GM19324 (cell line): Measurements from ENCODE around the gene ZMYND8.
"Not testable (repeated sequence)": the region's sequence is repeated elsewhere in the genome, so short reads cannot be mapped to it uniquely, and the experiment has no call there.

Experiments used
- ATAC-seq: cut with Tn5 transposase; IDR thresholded peaks from one replicate; pipeline ENCODE4 v1.9.1; 2021; ENCODE audit warnings: mild to moderate bottlenecking, moderate library complexity; ENCODE audit not compliant: unreplicated experiment, low FRiP score

The ZMYND8 gene

GRCh38 chr20:47212606-47213207 is 143.8 kb downstream of the ZMYND8 start:
- no peak for ATAC-seq

DNA sequence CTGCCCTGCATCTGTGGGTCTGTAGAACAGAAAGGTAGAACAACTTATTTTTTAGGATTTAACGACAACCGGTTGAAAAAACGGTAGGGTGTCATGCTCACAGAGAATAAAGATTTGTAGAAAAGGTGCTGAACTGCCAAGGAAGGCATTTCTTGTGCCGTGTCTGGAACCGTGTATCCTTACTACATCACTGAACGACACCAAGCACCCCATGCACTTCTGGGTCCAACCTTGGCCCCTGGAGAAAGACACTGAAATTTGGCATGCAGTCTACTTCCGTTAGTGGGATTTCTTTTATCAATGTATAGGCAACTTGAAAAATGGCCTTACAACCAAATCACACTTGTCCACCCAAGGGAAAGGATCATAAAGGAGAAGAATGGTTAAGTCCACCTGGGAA is 145.5 kb downstream of the ZMYND8 start:
- no peak for ATAC-seq

DNA sequence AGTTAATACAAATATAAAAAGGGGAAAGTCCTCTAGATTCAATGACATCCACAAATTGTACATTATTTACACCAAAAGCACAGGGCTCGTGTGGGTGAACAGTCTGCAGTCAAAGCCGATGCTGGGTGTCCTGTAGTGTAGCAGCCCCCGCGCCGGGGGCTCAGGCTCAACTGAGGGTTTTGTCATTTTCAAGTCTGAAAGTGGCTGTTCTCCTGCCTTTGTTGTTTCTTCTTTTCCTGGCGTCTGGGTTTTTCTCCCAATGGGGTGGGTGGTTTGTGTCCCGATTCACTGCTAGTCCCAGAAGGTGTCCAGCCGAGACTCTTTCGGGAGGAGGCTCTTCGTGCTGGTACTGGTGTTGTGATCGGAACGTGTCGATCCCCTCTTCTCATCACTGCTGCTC is 146.0 kb downstream of the ZMYND8 start:
- ATAC-seq = no peak

DNA sequence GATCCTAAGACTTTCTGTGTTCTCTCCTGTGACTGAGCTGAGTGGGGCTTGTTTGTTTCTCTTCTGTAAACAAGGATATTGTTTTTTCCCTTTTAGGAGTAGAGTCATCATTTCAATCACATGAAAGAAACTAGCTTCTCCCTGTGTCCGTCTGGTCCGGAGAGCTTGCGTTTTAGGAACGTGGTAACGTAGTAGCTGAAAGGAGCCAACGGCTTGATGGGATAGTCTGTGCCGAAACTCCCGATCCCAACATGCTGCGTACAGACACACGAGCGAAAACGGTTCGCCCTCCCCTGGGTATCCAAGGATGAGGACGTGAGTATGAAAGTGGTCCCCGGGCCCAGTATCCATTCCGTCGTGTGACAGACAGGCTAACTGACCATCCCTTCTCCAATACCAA is 146.5 kb downstream of the ZMYND8 start:
- no peak for ATAC-seq

GRCh38 chr20:47208534-47209174 is 147.8 kb downstream of the ZMYND8 start:
- no peak for ATAC-seq

- no peak for ATAC-seq
Observed at GRCh38 chr20:47206962-47207641, 149.4 kb downstream of the ZMYND8 start.

DNA sequence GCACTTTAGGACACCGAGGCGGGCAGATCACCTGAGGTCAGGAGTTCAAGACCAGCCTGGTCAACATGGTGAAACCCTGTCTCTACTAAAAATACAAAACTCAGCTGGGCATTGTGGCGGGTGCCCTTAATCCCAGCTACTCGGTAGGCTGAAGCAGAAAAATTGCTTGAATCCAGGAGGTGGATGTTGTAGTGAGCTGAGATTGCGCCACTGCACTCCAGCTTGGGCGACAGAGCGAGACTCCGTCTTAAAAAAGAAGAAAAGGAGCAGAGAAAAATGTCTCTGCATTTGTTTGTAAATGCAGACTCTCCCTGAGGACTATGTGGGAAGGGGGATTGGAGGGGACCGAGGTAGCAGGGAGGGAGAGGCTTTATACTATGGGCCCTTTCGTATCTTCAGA is 149.9 kb downstream of the ZMYND8 start:
- not testable (repeated sequence) for ATAC-seq

- ATAC-seq = no peak
Observed at GRCh38 chr20:47205577-47206123, 150.8 kb downstream of the ZMYND8 start.

- ATAC-seq = not testable (repeated sequence)
Observed at GRCh38 chr20:47204850-47205122, 151.7 kb downstream of the ZMYND8 start.

GRCh38 chr20:47204008-47204849 is 152.3 kb downstream of the ZMYND8 start:
- no peak for ATAC-seq

DNA sequence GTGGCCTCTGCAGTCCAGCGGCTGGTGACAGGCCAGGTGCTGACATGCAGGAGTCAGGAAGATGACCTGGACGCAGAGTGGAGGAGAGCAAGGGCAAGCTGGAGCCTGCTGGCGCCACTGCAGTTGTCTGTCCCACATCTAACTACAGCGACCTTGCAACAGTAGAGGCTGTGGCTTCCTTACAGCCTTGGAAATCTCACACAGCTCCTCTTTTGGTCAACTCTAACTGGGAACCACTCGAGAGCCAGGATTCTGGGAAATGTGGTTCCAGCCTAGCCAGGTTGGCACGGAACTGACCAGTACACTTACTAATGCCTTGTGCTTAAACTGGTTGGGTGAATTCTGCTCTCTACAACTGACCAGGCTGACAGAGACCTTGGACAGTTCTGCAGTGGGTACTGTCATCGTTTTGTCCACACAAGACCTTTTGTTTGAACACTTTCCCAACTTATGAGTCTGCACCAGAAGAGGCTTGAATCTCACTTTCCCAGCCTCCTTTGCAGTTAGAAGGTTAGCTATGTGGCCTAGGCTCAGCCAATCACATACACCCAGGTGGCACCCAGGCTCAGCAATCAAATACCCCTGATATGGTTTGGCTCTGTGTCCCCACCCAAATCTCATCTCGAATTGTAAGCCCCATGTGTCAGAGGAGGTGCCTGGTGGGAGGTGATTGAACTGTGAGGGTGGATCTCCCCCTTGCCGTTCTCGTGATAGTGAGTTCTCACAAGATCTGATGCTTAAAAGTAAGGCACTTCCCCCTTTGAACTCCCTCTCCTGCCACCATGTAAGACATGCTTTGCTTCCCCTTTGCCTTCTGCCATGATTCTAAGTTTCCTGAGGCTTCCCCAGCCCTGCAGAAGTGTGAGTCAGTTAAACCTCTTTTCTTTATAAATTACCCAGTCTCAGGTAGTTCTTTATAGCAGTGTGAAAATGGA is 153.5 kb downstream of the ZMYND8 start:
- no peak for ATAC-seq

GRCh38 chr20:47201074-47201730 is 155.3 kb downstream of the ZMYND8 start:
- ATAC-seq = no peak

DNA sequence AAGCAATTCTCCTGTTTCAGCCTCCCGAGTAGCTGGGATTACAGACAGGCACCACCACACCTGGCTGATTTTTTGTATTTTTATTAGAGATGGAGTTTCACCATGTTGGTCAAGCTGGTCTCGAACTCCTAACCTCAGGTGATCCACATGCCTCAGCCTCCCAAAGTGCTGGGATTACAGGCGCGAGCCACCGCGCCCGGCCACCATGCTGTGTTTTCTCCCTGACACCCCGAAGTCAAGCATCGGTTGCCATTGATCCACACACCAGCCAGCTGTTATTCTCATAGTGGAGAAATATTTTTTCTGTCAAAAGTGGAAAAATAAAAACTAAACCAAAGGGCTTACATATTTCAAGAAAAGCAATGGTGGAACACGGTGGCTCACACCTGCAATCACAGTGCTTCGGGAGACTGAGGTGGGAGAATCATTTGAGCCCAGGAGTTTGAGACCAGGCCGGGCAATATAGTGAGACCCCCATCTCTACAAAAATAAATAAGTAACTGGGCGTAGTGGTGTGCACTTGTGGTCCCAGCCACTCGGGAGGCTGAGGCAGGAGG is 157.4 kb downstream of the ZMYND8 start:
- no peak for ATAC-seq

GRCh38 chr20:47198254-47198671 is 158.2 kb downstream of the ZMYND8 start:
- no peak for ATAC-seq

DNA sequence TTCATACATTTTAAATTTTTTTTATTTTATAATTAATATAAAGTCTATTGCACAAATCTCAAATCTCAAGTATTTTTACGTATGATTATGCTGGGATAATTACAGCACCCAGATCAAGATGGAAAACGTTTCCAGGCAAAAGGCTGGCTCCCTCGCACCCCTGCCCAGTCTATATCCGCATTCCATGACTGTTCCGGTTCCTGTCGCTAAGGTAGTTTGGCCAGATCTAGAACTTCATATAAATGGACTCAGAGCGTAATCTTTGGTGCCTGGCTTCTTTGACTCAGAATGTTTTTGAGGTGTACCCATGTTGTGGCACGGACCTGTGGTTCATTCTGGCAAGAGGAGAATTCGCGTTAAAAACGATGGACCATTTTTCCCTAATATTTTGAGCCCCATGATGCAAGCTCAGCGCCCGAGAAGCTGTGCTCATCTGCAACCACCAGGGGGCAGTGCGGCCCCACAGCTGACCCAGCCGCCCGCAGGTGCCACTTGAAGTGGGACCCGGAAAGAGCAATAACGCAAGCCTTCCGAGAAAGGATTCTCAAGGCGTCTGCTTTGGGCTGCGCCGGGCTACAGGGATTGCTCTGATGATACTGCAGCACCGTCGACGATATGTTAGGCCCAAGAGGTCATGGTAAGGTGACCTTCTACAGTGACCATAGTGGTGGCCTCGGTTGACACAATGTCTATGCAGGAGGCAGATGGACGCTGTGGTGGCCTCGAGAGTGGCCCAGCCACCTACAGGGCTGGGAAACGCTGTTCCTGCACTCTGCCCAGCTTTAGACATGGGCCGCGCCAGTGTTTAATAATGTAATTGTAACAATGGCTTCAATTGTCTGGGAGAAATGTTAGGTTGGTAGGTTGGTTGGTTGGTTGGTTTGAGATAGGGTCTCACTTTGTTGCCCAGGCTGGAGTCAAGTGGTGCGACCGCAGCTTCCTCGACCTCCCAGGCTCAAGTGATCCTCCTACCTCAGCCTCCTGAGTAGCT is 160.1 kb downstream of the ZMYND8 start:
- ATAC-seq = no peak

DNA sequence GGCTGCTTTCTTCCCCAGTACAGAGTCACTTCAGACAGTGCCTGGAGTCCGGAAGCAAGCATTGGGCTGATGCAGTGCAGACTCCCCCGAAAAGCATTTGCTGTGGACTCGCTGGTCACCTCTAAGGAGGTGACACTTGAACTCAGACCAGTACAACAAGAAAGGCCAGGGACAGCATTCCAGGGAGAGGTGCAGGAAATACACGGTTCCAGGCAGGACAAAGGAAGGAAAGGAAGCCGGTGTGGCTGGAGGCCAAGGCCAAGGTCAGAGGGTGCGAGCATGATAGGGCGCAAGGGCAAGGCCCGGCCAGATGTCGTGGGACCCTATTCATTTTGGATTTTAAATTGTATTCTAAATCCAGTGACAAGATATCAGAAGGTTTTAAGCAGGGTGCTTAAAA is 160.9 kb downstream of the ZMYND8 start:
- ATAC-seq = no peak

DNA sequence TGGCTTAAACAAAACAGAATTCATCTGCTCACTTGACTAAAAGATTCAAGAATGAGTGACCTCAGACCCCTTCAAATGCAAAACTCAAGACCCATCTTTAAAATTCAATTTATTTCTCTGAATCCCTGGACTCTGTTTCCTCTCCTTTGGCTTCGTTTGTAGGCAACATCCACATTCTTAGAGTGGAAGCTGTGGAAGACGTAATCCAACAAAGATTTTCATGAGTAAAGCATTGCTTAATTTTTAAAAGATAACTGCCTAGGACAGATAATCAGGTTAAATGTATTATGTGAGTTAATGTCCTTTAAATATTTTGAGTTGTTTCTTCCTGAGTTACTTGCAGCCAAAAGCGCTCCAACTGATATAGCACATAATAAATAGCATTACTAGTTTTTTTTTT is 164.5 kb downstream of the ZMYND8 start:
- ATAC-seq = no peak

DNA sequence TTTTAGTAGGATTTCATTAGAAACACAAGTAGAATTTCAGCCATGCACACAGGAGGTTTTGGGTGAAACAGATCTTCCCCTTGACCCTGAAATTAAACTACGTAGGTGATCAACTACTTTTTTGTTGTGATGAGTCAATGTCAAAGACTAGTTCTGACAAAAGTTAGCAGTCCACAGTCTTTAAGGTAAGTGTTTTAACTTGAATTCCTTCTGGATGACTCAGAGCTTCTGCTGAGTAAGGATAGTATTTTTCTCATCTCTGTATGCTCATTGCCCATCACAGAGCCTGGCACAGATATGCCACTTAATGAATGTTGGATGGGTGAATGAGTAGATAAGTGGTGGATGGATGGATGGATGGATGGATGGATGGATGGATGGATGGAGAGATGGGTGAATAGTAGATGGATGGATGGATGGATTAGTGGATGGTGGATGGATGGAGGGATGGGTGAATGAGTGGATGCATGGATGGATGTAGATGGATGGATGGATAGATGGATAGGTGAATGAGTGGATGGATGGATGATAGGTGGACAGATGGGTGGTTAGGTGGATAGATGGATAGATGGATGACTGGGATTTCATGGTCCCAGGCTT is 165.3 kb downstream of the ZMYND8 start:
- ATAC-seq = no peak
